GM23338 (cell line): ENCODE results near the gene SLC36A1. TPM values are rescaled to one million over a fixed set of nuclear protein-coding genes. Genes with fewer than 3 reads are reported as not detected.
A peak's percentile ranks its signal among the peaks of the same experiment; 100 is the strongest.

ENCODE experiments used
- ATAC-seq: fragments of 200-7000 bp; cut with Tn5 transposase; 3 replicates; pipeline ENCODE4 v1.9.1; 2020
- DNase-seq: peaks from one replicate; pipeline ENCODE4 v3.0.0-alpha.2; 2015; ENCODE audit warnings: low spot score
- H2AFZ ChIP-seq: fragments of 200-600 bp; sonication (generic); 2 replicates; pipeline ENCODE4 v1.8.0; 2016; ENCODE audit warnings: antibody characterized with exemption, mild to moderate bottlenecking, moderate library complexity
- H3F3A ChIP-seq: fragments of 200-600 bp; sonication (generic); replicated peaks from 2 replicates; pipeline ENCODE4 v1.8.0; 2017; ENCODE audit warnings: antibody characterized with exemption, mixed run types, low read depth
- H3K27ac ChIP-seq: fragments of 200-600 bp; sonication (generic); 2 replicates; pipeline ENCODE4 v1.6.1; 2016; ENCODE audit warnings: low read depth
- H3K27me3 ChIP-seq: fragments of 200-600 bp; sonication (generic); 2 replicates; pipeline ENCODE4 v1.8.0; 2016; ENCODE audit warnings: mild to moderate bottlenecking, mixed run types, moderate library complexity; ENCODE audit not compliant: insufficient read depth
- H3K36me3 ChIP-seq: fragments of 200-600 bp; sonication (generic); 2 replicates; pipeline ENCODE4 v1.8.0; 2016; ENCODE audit warnings: mild to moderate bottlenecking; ENCODE audit not compliant: insufficient read depth
- H3K4me1 ChIP-seq: fragments of 200-600 bp; sonication (generic); 2 replicates; pipeline ENCODE4 v1.8.0; 2016; ENCODE audit warnings: mild to moderate bottlenecking, moderate library complexity; ENCODE audit not compliant: insufficient read depth
- H3K4me2 ChIP-seq: fragments of 200-600 bp; sonication (generic); 2 replicates; pipeline ENCODE4 v1.7.1; 2017; ENCODE audit warnings: mixed run types
- H3K4me3 ChIP-seq: fragments of 200-600 bp; sonication (generic); 2 replicates; pipeline ENCODE4 v1.6.1; 2016; ENCODE audit warnings: mixed run types
- H3K79me2 ChIP-seq: fragments of 200-600 bp; sonication (generic); replicated peaks from 2 replicates; pipeline ENCODE4 v1.8.0; 2017; ENCODE audit warnings: mild to moderate bottlenecking; ENCODE audit not compliant: insufficient read depth
- H3K9me2 ChIP-seq: fragments of 200-600 bp; sonication (generic); 2 replicates; pipeline ENCODE4 v1.8.0; 2017; ENCODE audit not compliant: insufficient read depth
- H4K20me1 ChIP-seq: fragments of 200-600 bp; sonication (generic); replicated peaks from 2 replicates; pipeline ENCODE4 v1.8.0; 2017; ENCODE audit warnings: mild to moderate bottlenecking; ENCODE audit not compliant: insufficient read depth
- H3K27ac Mint-ChIP-seq: 2 replicates; pipeline ENCODE4 v1.8.0; 2020; ENCODE audit warnings: inconsistent platforms, mild to moderate bottlenecking, moderate library complexity, mixed read lengths
- H3K27me3 Mint-ChIP-seq: 3 replicates; pipeline ENCODE4 v1.8.0; 2022; ENCODE audit warnings: low read depth, mild to moderate bottlenecking, moderate library complexity, mixed read lengths, inconsistent platforms; ENCODE audit not compliant: insufficient read depth, poor library complexity
- H3K36me3 Mint-ChIP-seq: 3 replicates; pipeline ENCODE4 v1.8.0; 2021; ENCODE audit warnings: low read depth, mild to moderate bottlenecking, inconsistent platforms, moderate library complexity, mixed read lengths
- H3K4me1 Mint-ChIP-seq: 3 replicates; pipeline ENCODE4 v1.8.0; 2020; ENCODE audit warnings: mild to moderate bottlenecking, inconsistent platforms, mixed read lengths
- H3K4me3 Mint-ChIP-seq: 3 replicates; pipeline ENCODE4 v1.8.0; 2021; ENCODE audit warnings: moderate library complexity, mild to moderate bottlenecking, inconsistent platforms, mixed read lengths
- H3K9me3 Mint-ChIP-seq: 3 replicates; pipeline ENCODE4 v1.8.0; 2020; ENCODE audit warnings: moderate library complexity, mild to moderate bottlenecking, inconsistent platforms, mixed read lengths
- CREB1 ChIP-seq: fragments of 250-450 bp; sonication (Bioruptor Pico); IDR thresholded peaks from 2 replicates; pipeline ENCODE4 v1.5.0; 2020; ENCODE audit warnings: low read depth, mild to moderate bottlenecking, moderate library complexity
- CTCF ChIP-seq, 2 experiments: fragments of 200-600 bp in 1 of 2; sonication (generic) in 1 of 2; conservative IDR thresholded peaks; 2 replicates each; pipeline versions ENCODE4 v1.5.1 to v1.6.1; 2016 to 2017; ENCODE audit warnings: antibody characterized with exemption in 2 of 2, low read depth in 2 of 2, mild to moderate bottlenecking in 2 of 2, moderate library complexity in 1 of 2
- EZH2 ChIP-seq: fragments of 200-600 bp; sonication (generic); IDR thresholded peaks from one replicate; pipeline ENCODE4 v1.8.0; 2017; ENCODE audit warnings: antibody characterized with exemption, mild to moderate bottlenecking, low read depth; ENCODE audit not compliant: unreplicated experiment
- EZH2phosphoT487 ChIP-seq: fragments of 200-600 bp; sonication (generic); IDR thresholded peaks from one replicate; pipeline ENCODE4 v1.8.1; 2018; ENCODE audit warnings: antibody characterized with exemption; ENCODE audit not compliant: unreplicated experiment
- JUNB ChIP-seq: IDR thresholded peaks from one replicate; pipeline ENCODE4 v1.6.1; 2016; ENCODE audit warnings: antibody characterized with exemption; ENCODE audit not compliant: unreplicated experiment
- NANOG ChIP-seq: IDR thresholded peaks from 2 replicates; pipeline ENCODE4 v1.6.1; 2016; ENCODE audit warnings: antibody characterized with exemption, borderline replicate concordance
- POLR2AphosphoS5 ChIP-seq: IDR thresholded peaks from 2 replicates; pipeline ENCODE4 v1.6.1; 2016; ENCODE audit warnings: antibody characterized with exemption, low read depth
- STAT1 ChIP-seq: IDR thresholded peaks from one replicate; pipeline ENCODE4 v1.6.1; 2016; ENCODE audit warnings: antibody characterized with exemption; ENCODE audit not compliant: unreplicated experiment
- ZNF114 ChIP-seq: fragments of 250-450 bp; sonication (Bioruptor Pico); IDR thresholded peaks from 2 replicates; pipeline ENCODE4 v1.5.0; 2020; ENCODE audit warnings: mild to moderate bottlenecking, moderate library complexity
- ZNF331 ChIP-seq: fragments of 250-450 bp; sonication (Bioruptor Pico); IDR thresholded peaks from 2 replicates; pipeline ENCODE4 v1.5.0; 2020; ENCODE audit warnings: low read depth, mild to moderate bottlenecking, moderate library complexity
- polyA plus RNA-seq: library from polyadenylated mRNA; unstranded; fragments of >200 nt; fragmentation: Nextera tagmentation; extraction: Ambion mirVana; gene quantifications from 2 replicates; pipeline ENCODE4 v1.2.1, GENCODE V29; 2016
- total RNA-seq: library from RNA; depleted of rRNA; stranded (reverse); fragments of >200 nt; shearing (Covaris generic); gene quantifications from 2 replicates; pipeline ENCODE4 v1.2.3, GENCODE V29; 2014
- TF ChIP-seq, protein P1 (sequence below): IDR thresholded peaks from 2 replicates; pipeline ENCODE4 v1.6.1; 2016; ENCODE audit warnings: antibody characterized with exemption
- TF ChIP-seq, protein P2 (sequence below): fragments of 250-450 bp; sonication (Bioruptor Pico); IDR thresholded peaks from 2 replicates; pipeline ENCODE4 v1.5.0; 2020; ENCODE audit warnings: mild to moderate bottlenecking, moderate library complexity
- TF ChIP-seq, protein P3 (sequence below): IDR thresholded peaks from one replicate; pipeline ENCODE4 v1.6.1; 2018; ENCODE audit warnings: antibody characterized with exemption; ENCODE audit not compliant: unreplicated experiment

Gene SLC36A1
- total and polyA plus RNA-seq, 2 experiments from 2014 or later: 5.2 to 10.4 TPM

GRCh38 chr5:151498395-151499155 lies 51.2 kb downstream of the SLC36A1 start:
- no peak overlapping the region for H3K4me3 ChIP-seq
- no peaks in the 10 kb centered on the region for H3K79me2 ChIP-seq
- no peaks in the 10 kb centered on the region for H4K20me1 ChIP-seq
- no peak overlapping the region for H3K4me2 ChIP-seq
- Mint-ChIP-seq H3K4me1 (peaks cover 35% of the 10 kb centered on the region), H3K27me3 (no peaks in the 10 kb centered on the region), H3K4me3 (no peak overlapping the region), H3K9me3 (0 out of 3 replicates have a peak, but pooled peaks cover 6% of the 10 kb centered on the region), H3K36me3 (peaks cover 9% of the 10 kb centered on the region; the same call in 2 of the 3 replicates), H3K27ac (0 out of 2 replicates have a peak overlapping the region, but pooled peaks have one; percentile 2)
- H3K36me3 ChIP-seq: no peaks in the 10 kb centered on the region
- H2AFZ ChIP-seq: no peak overlapping the region
- no peak for DNase-seq
- H3K27me3 ChIP-seq: no peaks in the 10 kb centered on the region
- ATAC-seq: no peak
- H3K4me1 ChIP-seq: peaks cover 13% of the 10 kb centered on the region
- H3K9me2 ChIP-seq: no peaks in the 10 kb centered on the region; the same call in 1 of the 2 replicates
- TF ChIP-seq, protein P1, sequence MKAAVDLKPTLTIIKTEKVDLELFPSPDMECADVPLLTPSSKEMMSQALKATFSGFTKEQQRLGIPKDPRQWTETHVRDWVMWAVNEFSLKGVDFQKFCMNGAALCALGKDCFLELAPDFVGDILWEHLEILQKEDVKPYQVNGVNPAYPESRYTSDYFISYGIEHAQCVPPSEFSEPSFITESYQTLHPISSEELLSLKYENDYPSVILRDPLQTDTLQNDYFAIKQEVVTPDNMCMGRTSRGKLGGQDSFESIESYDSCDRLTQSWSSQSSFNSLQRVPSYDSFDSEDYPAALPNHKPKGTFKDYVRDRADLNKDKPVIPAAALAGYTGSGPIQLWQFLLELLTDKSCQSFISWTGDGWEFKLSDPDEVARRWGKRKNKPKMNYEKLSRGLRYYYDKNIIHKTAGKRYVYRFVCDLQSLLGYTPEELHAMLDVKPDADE: no peak
- TF ChIP-seq CTCF (conservative IDR thresholded peaks at IDR 0.05; ENCODE audit: low read depth in 2 of 2) (no peak), EZH2phosphoT487 (no peak), EZH2 (no peak), ZNF331 (no peak), ZNF114 (CRISPR knock-in tag) (no peak), STAT1 (no peak), POLR2AphosphoS5 (no peak), JUNB (no peak), CREB1 (no peak), NANOG (no peak)
- TF ChIP-seq, protein P2, sequence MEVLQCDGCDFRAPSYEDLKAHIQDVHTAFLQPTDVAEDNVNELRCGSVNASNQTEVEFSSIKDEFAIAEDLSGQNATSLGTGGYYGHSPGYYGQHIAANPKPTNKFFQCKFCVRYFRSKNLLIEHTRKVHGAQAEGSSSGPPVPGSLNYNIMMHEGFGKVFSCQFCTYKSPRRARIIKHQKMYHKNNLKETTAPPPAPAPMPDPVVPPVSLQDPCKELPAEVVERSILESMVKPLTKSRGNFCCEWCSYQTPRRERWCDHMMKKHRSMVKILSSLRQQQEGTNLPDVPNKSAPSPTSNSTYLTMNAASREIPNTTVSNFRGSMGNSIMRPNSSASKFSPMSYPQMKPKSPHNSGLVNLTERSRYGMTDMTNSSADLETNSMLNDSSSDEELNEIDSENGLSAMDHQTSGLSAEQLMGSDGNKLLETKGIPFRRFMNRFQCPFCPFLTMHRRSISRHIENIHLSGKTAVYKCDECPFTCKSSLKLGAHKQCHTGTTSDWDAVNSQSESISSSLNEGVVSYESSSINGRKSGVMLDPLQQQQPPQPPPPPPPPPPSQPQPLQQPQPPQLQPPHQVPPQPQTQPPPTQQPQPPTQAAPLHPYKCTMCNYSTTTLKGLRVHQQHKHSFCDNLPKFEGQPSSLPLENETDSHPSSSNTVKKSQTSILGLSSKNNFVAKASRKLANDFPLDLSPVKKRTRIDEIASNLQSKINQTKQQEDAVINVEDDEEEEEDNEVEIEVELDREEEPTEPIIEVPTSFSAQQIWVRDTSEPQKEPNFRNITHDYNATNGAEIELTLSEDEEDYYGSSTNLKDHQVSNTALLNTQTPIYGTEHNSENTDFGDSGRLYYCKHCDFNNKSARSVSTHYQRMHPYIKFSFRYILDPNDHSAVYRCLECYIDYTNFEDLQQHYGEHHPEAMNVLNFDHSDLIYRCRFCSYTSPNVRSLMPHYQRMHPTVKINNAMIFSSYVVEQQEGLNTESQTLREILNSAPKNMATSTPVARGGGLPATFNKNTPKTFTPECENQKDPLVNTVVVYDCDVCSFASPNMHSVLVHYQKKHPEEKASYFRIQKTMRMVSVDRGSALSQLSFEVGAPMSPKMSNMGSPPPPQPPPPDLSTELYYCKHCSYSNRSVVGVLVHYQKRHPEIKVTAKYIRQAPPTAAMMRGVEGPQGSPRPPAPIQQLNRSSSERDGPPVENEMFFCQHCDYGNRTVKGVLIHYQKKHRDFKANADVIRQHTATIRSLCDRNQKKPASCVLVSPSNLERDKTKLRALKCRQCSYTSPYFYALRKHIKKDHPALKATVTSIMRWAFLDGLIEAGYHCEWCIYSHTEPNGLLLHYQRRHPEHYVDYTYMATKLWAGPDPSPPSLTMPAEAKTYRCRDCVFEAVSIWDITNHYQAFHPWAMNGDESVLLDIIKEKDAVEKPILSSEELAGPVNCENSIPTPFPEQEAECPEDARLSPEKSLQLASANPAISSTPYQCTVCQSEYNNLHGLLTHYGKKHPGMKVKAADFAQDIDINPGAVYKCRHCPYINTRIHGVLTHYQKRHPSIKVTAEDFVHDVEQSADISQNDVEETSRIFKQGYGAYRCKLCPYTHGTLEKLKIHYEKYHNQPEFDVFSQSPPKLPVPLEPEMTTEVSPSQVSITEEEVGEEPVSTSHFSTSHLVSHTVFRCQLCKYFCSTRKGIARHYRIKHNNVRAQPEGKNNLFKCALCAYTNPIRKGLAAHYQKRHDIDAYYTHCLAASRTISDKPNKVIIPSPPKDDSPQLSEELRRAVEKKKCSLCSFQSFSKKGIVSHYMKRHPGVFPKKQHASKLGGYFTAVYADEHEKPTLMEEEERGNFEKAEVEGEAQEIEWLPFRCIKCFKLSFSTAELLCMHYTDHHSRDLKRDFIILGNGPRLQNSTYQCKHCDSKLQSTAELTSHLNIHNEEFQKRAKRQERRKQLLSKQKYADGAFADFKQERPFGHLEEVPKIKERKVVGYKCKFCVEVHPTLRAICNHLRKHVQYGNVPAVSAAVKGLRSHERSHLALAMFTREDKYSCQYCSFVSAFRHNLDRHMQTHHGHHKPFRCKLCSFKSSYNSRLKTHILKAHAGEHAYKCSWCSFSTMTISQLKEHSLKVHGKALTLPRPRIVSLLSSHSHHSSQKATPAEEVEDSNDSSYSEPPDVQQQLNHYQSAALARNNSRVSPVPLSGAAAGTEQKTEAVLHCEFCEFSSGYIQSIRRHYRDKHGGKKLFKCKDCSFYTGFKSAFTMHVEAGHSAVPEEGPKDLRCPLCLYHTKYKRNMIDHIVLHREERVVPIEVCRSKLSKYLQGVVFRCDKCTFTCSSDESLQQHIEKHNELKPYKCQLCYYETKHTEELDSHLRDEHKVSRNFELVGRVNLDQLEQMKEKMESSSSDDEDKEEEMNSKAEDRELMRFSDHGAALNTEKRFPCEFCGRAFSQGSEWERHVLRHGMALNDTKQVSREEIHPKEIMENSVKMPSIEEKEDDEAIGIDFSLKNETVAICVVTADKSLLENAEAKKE (CRISPR knock-in tag): no peak
- TF ChIP-seq, protein P3, sequence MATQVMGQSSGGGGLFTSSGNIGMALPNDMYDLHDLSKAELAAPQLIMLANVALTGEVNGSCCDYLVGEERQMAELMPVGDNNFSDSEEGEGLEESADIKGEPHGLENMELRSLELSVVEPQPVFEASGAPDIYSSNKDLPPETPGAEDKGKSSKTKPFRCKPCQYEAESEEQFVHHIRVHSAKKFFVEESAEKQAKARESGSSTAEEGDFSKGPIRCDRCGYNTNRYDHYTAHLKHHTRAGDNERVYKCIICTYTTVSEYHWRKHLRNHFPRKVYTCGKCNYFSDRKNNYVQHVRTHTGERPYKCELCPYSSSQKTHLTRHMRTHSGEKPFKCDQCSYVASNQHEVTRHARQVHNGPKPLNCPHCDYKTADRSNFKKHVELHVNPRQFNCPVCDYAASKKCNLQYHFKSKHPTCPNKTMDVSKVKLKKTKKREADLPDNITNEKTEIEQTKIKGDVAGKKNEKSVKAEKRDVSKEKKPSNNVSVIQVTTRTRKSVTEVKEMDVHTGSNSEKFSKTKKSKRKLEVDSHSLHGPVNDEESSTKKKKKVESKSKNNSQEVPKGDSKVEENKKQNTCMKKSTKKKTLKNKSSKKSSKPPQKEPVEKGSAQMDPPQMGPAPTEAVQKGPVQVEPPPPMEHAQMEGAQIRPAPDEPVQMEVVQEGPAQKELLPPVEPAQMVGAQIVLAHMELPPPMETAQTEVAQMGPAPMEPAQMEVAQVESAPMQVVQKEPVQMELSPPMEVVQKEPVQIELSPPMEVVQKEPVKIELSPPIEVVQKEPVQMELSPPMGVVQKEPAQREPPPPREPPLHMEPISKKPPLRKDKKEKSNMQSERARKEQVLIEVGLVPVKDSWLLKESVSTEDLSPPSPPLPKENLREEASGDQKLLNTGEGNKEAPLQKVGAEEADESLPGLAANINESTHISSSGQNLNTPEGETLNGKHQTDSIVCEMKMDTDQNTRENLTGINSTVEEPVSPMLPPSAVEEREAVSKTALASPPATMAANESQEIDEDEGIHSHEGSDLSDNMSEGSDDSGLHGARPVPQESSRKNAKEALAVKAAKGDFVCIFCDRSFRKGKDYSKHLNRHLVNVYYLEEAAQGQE: no peak
- H3K27ac ChIP-seq: no peak overlapping the region
- no peaks in the 10 kb centered on the region for H3F3A ChIP-seq
